IPS-20b (cell line): ENCODE measurements around the gene IPP.

Experiments used
- H3K27ac ChIP-seq: one replicate; pipeline ENCODE4 v1.5.1; 2013; ENCODE audit warnings: low read length
- H3K27me3 ChIP-seq: 2 replicates; pipeline ENCODE4 v1.6.1; 2013; ENCODE audit warnings: mild to moderate bottlenecking, low read length, inconsistent platforms; ENCODE audit not compliant: insufficient read depth
- H3K36me3 ChIP-seq: 2 replicates; pipeline ENCODE4 v1.6.1; 2013; ENCODE audit warnings: low read depth, mild to moderate bottlenecking, inconsistent platforms, low read length, moderate library complexity; ENCODE audit not compliant: insufficient read depth
- H3K4me1 ChIP-seq: 2 replicates; pipeline ENCODE4 v1.6.1; 2013; ENCODE audit warnings: mild to moderate bottlenecking, control low read depth, inconsistent platforms, low read length, moderate library complexity; ENCODE audit not compliant: insufficient read depth
- H3K4me3 ChIP-seq: 2 replicates; pipeline ENCODE4 v1.5.1; 2013; ENCODE audit warnings: mild to moderate bottlenecking, low read length, inconsistent platforms
- H3K9ac ChIP-seq: 2 replicates; pipeline ENCODE4 v1.6.1; 2013; ENCODE audit warnings: low read depth, mild to moderate bottlenecking, inconsistent platforms, low read length, moderate library complexity
- H3K9me3 ChIP-seq: 2 replicates; pipeline ENCODE4 v1.6.1; 2013; ENCODE audit warnings: mild to moderate bottlenecking, low read depth, low read length, inconsistent platforms; ENCODE audit not compliant: insufficient read depth

The IPP gene

DNA sequence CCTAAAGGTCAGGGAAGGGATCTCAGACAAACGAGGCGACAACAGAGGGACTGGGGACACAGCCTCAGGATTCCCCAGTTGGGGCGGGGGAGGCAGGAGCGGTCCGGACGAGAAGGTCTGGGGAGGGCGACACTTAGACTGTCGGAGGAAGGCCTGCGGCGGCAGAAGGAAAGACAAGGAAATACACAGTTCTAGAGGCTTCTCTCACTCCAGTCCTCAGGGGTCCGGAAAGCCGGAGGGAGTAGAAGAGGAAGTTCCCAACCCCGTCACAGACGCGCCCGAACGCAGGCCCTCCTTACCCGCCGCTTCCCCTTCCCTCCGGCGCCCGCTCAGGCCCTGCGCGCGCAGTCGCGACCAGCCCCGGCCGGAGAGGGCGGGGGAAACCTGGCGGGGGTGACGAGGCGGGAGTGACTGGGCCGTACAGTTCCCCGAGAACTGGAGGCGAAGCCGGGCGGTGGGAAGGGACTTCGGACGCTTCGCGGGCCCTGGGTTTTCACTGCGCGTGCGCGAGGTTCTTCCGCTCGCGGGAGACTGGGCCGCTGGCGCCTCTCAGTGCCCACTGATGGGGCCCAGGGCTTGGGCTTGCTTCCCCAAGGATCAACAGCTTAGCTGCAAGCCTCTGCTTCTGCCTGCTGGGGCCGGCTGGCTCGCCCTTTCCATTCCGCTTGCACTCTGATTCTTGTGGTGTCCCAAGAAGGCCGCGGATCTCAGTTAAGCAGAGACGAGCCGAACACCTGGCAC is at the start of gene IPP:
Gene IPP (minus strand): TSS at position 356 of the 741 bp plus-strand sequence. CDS start 4,242 bp downstream, outside the sequence.
- no peaks in the 10 kb centered on the region; the same call in 1 of the 2 replicates for H3K4me1 ChIP-seq
- no peaks in the 10 kb centered on the region for H3K36me3 ChIP-seq
- H3K9ac ChIP-seq = peak within 1 kb of the TSS; percentile 95
- H3K4me3 ChIP-seq = peak within 1 kb of the TSS; percentile 88
- peaks cover 5% of the 10 kb centered on the region; the same call in 1 of the 2 replicates for H3K9me3 ChIP-seq
- no peaks in the 10 kb centered on the region for H3K27me3 ChIP-seq
- H3K27ac ChIP-seq = peak within 1 kb of the TSS; percentile 72

DNA sequence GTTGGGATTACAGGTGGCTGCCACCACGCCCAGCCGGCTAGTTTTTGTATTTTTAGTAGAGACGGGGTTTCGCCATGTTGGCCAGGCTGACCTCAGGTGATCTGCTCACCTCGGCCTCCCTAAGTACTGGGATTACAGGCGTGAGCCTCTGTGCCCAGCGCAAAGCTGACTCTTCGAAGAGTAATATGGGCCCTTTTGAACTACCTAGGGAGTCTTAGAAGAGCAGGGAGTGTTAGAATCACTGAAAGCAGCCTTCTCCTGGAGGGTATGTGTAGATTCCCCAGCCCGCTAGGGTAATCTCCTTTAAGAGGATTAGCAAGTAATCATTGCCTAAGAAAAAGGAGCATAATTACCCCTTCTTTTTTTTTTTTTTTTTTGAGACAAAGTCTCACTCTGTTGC is 46.5 kb upstream of the IPP start:
- H3K9me3 ChIP-seq = no peaks in the 10 kb centered on the region
- H3K27me3 ChIP-seq = peaks cover under 1% of the 10 kb centered on the region; the same call in 1 of the 2 replicates
- no peak overlapping the region for H3K27ac ChIP-seq
- no peak overlapping the region for H3K9ac ChIP-seq
- no peaks in the 10 kb centered on the region for H3K4me1 ChIP-seq
- no peak overlapping the region for H3K4me3 ChIP-seq
- H3K36me3 ChIP-seq = no peaks in the 10 kb centered on the region

DNA sequence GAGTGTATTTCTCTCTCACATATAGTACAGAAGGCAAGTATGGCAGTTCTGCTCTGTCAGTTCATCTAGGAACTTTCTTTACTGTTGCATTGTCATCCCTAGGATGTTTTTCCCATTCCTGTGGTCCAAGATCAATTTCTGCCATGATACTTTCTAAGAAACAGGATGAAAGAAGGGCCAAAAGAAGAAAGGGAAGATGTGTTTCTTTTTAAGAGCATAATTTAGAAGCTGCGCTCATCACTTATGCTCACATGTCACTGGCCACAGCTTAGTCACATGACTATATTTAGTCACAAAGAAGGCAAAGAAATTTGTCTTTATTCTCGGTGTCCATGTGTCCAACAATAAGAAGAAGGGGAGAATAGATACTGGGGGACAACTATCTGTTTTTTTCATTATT is 45.9 kb upstream of the IPP start:
- Histone ChIP-seq H3K4me3 (no peak overlapping the region), H3K27me3 (no peaks in the 10 kb centered on the region), H3K27ac (no peak overlapping the region)

DNA sequence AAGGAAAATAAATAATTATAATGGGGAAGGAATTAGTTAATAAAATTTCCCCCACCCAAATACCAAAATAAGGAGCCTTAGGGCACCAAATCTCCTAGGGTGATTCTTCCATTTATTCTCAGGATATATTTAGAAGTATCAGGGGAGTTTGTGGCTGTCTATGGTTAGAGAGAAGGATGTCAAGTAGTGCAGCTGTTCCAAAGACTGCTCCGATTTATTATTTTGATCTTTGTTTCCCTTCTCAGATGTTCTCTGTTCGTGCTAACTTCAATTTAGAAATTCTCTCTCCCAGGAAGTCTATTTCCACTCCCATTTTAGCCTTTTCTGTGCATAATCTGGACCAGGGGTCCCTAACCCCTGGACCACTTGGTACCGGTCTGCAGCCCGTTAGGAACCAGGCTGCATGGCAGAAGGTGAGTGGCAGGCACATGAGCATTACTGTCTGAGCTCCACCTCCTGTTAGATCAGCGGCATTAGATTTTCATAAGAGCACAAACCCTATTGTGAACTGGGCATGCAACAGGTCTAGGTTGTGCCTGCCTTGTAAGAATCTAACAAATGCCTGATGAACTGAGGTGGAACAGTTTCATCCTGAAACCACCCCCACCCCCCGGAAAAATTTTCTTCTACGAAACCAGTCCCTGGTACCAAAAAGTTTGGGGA is 43.6 kb upstream of the IPP start:
- H3K27me3 ChIP-seq = no peaks in the 10 kb centered on the region
- no peak overlapping the region for H3K9ac ChIP-seq
- H3K4me3 ChIP-seq = no peak overlapping the region
- no peaks in the 10 kb centered on the region for H3K9me3 ChIP-seq
- no peaks in the 10 kb centered on the region for H3K36me3 ChIP-seq
- no peaks in the 10 kb centered on the region for H3K4me1 ChIP-seq
- no peak overlapping the region for H3K27ac ChIP-seq

More for the DNA sequence above, 45.9 kb upstream of the IPP start:
- no peak overlapping the region for H3K9ac ChIP-seq
- H3K4me1 ChIP-seq = no peaks in the 10 kb centered on the region
- H3K9me3 ChIP-seq = no peaks in the 10 kb centered on the region
- no peaks in the 10 kb centered on the region for H3K36me3 ChIP-seq

DNA sequence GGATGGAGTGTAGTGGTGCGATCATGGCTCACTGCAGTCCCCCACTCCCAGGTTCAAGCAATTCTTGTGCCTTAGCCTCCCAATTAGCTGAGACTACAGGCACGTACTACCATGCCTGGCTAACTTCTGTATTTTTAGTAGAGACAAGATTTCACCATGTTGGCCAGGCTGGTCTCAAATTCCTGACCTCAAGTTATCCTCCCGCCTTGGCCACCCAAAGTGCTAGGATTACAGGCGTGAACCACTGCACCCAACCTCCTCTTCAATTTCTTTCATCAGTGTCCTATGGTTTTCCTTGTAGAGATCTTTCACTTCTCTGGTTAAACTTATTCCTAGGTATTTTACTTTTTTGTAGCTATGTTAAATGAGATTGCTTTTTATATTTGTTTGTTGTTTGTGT is 42.3 kb upstream of the IPP start:
- Histone ChIP-seq H3K27ac (no peak overlapping the region), H3K4me3 (no peak overlapping the region), H3K27me3 (no peaks in the 10 kb centered on the region), H3K4me1 (no peaks in the 10 kb centered on the region), H3K9me3 (no peaks in the 10 kb centered on the region), H3K36me3 (no peaks in the 10 kb centered on the region), H3K9ac (no peak overlapping the region)

DNA sequence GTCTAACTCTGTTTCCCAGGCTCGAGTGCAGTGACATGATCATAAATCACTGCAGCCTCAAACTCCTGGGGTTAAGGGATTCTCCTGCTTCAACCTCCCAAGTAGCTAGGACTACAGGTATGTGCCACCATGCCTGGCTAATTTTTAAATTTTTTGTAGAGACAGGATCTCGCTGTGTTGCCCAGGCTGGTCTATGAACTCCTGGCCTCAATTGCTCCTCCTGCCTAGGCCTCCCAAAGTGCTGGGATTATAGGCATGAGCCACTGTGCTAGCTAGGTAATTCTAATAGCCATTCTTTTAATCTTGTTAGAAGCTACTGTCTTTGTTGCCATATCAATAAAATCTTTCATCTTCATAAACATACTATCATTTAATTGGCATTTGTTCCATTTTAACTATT is 39.1 kb upstream of the IPP start:
- no peak overlapping the region for H3K27ac ChIP-seq
- no peak overlapping the region for H3K4me3 ChIP-seq
- H3K36me3 ChIP-seq = no peaks in the 10 kb centered on the region
- no peaks in the 10 kb centered on the region for H3K4me1 ChIP-seq
- H3K27me3 ChIP-seq = no peaks in the 10 kb centered on the region
- no peak overlapping the region for H3K9ac ChIP-seq
- no peaks in the 10 kb centered on the region for H3K9me3 ChIP-seq

DNA sequence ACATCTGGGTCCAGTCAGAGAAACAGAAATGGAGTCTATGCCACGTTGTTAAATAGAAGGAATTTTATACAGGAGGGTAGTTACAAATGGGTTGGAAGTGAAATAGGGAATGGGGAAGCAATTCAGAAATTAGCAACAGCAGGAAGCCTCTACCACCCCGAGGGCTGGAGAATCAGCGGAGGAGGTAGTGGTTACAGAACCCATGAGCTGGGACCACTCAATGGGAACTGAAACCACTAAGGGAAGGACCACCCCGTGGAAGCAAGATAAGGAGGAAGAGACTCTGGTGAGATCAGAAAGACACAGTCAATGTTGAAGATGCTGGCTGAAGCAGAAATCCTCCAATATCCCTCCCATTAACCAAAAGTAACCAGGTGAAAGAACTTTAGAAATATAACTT is 37.5 kb upstream of the IPP start:
- no peaks in the 10 kb centered on the region for H3K27me3 ChIP-seq
- no peaks in the 10 kb centered on the region for H3K9me3 ChIP-seq
- no peak overlapping the region for H3K27ac ChIP-seq
- H3K4me3 ChIP-seq = no peak overlapping the region
- no peaks in the 10 kb centered on the region for H3K36me3 ChIP-seq
- no peaks in the 10 kb centered on the region for H3K4me1 ChIP-seq
- H3K9ac ChIP-seq = no peak overlapping the region

DNA sequence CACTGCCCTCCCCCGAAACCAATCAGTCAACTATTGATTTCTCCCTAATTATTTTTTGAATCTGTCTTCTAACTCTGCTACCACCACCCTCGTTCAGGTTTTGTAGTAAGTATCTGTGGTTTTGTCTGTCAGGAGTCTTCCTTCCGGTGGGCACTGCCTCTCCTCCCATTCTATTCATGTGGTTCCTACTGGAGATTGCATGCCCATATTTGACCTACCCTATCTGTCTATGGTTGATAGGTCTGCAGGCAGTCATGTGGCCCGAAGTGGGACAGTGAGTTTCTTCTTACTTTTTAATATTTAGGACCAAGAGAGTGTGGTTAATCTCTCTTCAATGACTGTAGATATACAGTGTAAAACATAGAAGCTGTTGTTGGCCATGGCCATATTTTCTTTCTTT is 35.1 kb upstream of the IPP start:
- Histone ChIP-seq H3K36me3 (no peaks in the 10 kb centered on the region), H3K9ac (no peak overlapping the region), H3K27me3 (0 out of 2 replicates have a peak, but pooled peaks cover 4% of the 10 kb centered on the region), H3K27ac (no peak overlapping the region), H3K4me1 (no peaks in the 10 kb centered on the region), H3K4me3 (no peak overlapping the region), H3K9me3 (no peaks in the 10 kb centered on the region)

DNA sequence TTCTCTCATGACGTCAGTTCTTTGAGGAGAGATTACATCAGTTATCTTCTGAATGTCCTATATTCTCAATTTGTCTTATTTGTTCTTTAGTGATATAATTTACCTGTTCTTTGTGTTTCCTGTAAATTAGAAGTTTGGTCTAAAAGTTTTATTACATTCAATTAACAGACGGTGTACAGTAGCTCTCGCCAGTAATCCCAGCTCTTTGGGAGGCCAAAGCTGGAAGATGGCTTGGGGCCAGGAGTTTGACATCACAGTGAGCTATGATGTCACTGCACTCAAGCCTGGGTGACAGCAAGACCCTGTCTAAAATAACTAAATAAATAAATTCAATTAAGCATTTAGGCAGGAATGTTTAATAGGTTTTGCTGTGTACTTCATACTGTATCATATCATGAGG is 25.3 kb upstream of the IPP start:
- H3K9ac ChIP-seq = no peak overlapping the region
- no peak overlapping the region for H3K4me3 ChIP-seq
- no peaks in the 10 kb centered on the region for H3K36me3 ChIP-seq
- H3K27ac ChIP-seq = no peak overlapping the region
- H3K9me3 ChIP-seq = no peaks in the 10 kb centered on the region
- no peaks in the 10 kb centered on the region for H3K4me1 ChIP-seq
- 0 out of 2 replicates have a peak, but pooled peaks cover under 1% of the 10 kb centered on the region for H3K27me3 ChIP-seq

DNA sequence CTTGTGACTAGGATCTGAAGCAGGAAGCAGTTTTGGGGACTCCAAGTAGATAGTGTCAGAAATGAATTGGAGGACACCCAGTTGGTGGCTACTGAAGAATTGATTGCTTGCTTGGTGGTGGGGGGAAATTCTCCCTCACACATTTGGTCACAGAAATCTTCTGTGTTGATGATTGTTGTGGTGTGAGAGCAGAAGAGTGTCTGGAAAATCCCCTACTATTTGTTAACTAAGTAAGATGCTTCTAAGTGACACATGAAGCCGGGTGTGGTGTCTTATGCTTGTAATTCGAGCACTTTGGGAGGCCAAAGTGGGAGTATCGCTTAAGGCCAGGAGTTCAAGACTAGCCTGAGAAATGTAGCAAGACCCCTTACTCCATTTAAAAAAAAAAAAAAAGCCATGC is 22.5 kb upstream of the IPP start:
- Histone ChIP-seq H3K27ac (no peak overlapping the region), H3K4me1 (no peaks in the 10 kb centered on the region), H3K9me3 (no peaks in the 10 kb centered on the region), H3K36me3 (no peaks in the 10 kb centered on the region), H3K27me3 (no peaks in the 10 kb centered on the region), H3K9ac (no peak overlapping the region), H3K4me3 (no peak overlapping the region)

DNA sequence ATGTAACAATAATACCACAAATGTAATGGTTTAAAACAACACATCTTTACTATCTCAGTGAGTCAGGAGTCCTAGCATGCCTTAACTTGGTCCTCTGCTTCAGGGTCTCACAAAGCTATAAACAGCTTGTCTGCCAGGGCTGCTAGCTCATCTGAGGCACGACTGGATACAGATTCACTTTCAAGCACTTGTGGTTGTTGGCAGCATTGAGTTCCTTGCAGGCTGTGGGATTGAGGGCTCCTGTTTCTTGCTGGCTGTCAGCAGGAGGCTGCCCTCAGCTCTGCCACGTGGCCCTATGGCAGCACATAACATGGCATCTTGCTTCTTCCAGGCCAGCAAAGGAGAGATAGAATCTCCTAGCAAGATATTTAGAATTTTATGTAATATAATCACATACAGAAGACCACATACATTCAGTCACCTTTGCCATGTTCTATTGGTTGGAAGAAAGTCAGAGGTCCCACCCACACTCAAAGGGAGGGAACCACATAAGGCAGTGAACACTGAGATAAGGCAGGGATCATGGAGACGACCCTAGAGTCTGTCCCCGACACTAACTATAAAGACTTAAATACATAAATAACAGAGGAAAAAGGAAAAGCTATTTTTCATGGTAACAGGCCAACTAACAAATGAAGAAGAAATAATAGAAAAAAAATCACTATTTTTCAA is 18.9 kb upstream of the IPP start:
- H3K27ac ChIP-seq = no peak overlapping the region

DNA sequence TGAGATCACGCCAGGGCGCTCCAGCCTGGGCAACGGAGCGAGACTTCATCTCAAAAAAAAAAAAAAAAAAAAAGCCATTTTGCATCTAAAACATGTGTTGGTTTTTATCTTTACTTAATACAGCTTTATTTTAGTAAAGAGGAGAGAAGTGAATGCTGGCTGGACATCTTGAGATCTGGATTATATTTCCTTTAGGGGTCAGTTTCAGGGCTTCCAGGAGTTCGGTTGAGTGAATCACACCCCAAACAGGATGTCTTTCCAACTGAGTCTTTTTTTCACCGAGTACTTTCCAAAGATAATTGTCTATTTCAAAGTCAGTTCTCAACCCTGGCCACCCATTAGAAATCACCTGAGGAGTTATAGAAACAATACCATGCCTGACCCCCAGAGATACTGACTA is 16.6 kb upstream of the IPP start:
- no peaks in the 10 kb centered on the region for H3K4me1 ChIP-seq
- H3K27me3 ChIP-seq = no peaks in the 10 kb centered on the region
- H3K4me3 ChIP-seq = no peak overlapping the region

More for the DNA sequence above, 18.9 kb upstream of the IPP start:
- H3K36me3 ChIP-seq = no peaks in the 10 kb centered on the region
- H3K4me1 ChIP-seq = no peaks in the 10 kb centered on the region
- no peak overlapping the region for H3K9ac ChIP-seq
- H3K27me3 ChIP-seq = no peaks in the 10 kb centered on the region
- H3K9me3 ChIP-seq = no peaks in the 10 kb centered on the region
- H3K4me3 ChIP-seq = no peak overlapping the region

More for the DNA sequence above, 16.6 kb upstream of the IPP start:
- H3K9ac ChIP-seq = no peak overlapping the region
- no peak overlapping the region for H3K27ac ChIP-seq
- H3K36me3 ChIP-seq = no peaks in the 10 kb centered on the region
- no peaks in the 10 kb centered on the region for H3K9me3 ChIP-seq
